HepG2 (cell line): ENCODE measurements around the gene INAFM2. TPM values are rescaled to one million over a fixed set of nuclear protein-coding genes. Genes with fewer than 3 reads are reported as not detected.

Experiments
- FOXC1 ChIP-seq: sonication (generic); formaldehyde crosslinking; IDR thresholded peaks from 2 replicates; pipeline ENCODE4 v1.8.0; 2022; ENCODE audit warnings: mild to moderate bottlenecking, missing genetic modification reagents, borderline replicate concordance
- RBM22 ChIP-seq: fragments of 200-400 bp; formaldehyde crosslinking; optimal IDR thresholded peaks from 2 replicates; pipeline ENCODE3; 2017; ENCODE audit warnings: mild to moderate bottlenecking, low read length, moderate library complexity
- RFX3 ChIP-seq: IDR thresholded peaks from 2 replicates; pipeline ENCODE4 v1.6.1; 2016; ENCODE audit warnings: missing biosample characterization, missing genetic modification reagents
- SAP130 ChIP-seq: IDR thresholded peaks from 2 replicates; pipeline ENCODE4 v1.6.1; 2016; ENCODE audit warnings: low read depth
- TEAD3 ChIP-seq: optimal IDR thresholded peaks from 2 replicates; pipeline ENCODE3; 2016; ENCODE audit warnings: borderline replicate concordance
- TP53 ChIP-seq: sonication (generic); formaldehyde crosslinking; conservative IDR thresholded peaks from 2 replicates; pipeline ENCODE4 v1.4.0; 2020; ENCODE audit warnings: missing genetic modification reagents
- YY1 ChIP-seq: IDR thresholded peaks from 2 replicates; pipeline ENCODE4 v1.6.1; 2011; ENCODE audit warnings: low read length, low read depth, moderate library complexity, mild to moderate bottlenecking; ENCODE audit not compliant: insufficient read depth, insufficient replicate concordance
- ZNF205 ChIP-seq: IDR thresholded peaks from 2 replicates; pipeline ENCODE4 v1.6.1; 2018; ENCODE audit warnings: missing biosample characterization, missing genetic modification reagents
- ZNF282 ChIP-seq: fragments of 450-650 bp; IDR thresholded peaks from 2 replicates; pipeline ENCODE4 v1.6.1; 2018; ENCODE audit not compliant: partially characterized antibody
- ZNF709 ChIP-seq: sonication (generic); formaldehyde crosslinking; IDR thresholded peaks from 2 replicates; pipeline ENCODE4 v1.5.0; 2020; ENCODE audit warnings: mild to moderate bottlenecking, missing genetic modification reagents
- ZNF788 ChIP-seq: sonication (generic); formaldehyde crosslinking; IDR thresholded peaks from 2 replicates; pipeline ENCODE4 v1.5.0; 2020; ENCODE audit warnings: mild to moderate bottlenecking, missing genetic modification reagents, borderline replicate concordance
- ZNF816 ChIP-seq: sonication (generic); formaldehyde crosslinking; IDR thresholded peaks from 2 replicates; pipeline ENCODE4 v1.8.0; 2022; ENCODE audit warnings: missing genetic modification reagents, mild to moderate bottlenecking, borderline replicate concordance
- ZSCAN9 ChIP-seq: IDR thresholded peaks from 2 replicates; pipeline ENCODE4 v1.6.1; 2016; ENCODE audit warnings: borderline replicate concordance
- ZZZ3 ChIP-seq: sonication (generic); formaldehyde crosslinking; IDR thresholded peaks from 2 replicates; pipeline ENCODE4 v1.4.0; 2020; ENCODE audit warnings: missing genetic modification reagents, mild to moderate bottlenecking, borderline replicate concordance
- polyA plus RNA-seq, 8 experiments: library from polyadenylated mRNA; depleted of rRNA in 3 of 8; stranded (reverse) in 7 of 8; unstranded in 1 of 8; fragments of >200 nt; fragmentation: Illumina TruSeq in 4 of 8; extraction: Trizol in 4 of 8; gene quantifications; 2 replicates each; pipeline versions ENCODE4 v1.2.1 to v1.2.3, GENCODE V29; 2011 to 2016; ENCODE audit warnings: low read depth in 4 of 8, missing spikeins in 1 of 8, mixed read lengths in 1 of 8; ENCODE audit not compliant: insufficient read depth in 1 of 8
- total RNA-seq, 5 experiments: library from RNA; depleted of rRNA; stranded (reverse); fragments of >200 nt; fragmentation: Illumina TruSeq; extraction: Trizol; gene quantifications; 2 replicates each; pipeline ENCODE4 v1.2.3, GENCODE V29; 2016; ENCODE audit warnings: low read depth in 1 of 5
- TF ChIP-seq, protein P1 (sequence below): sonication (generic); formaldehyde crosslinking; IDR thresholded peaks from 2 replicates; pipeline ENCODE4 v1.4.0; 2020; ENCODE audit warnings: missing genetic modification reagents
- TF ChIP-seq, protein P2 (sequence below): sonication (generic); formaldehyde crosslinking; IDR thresholded peaks from 2 replicates; pipeline ENCODE4 v1.4.0; 2020; ENCODE audit warnings: missing genetic modification reagents, low read depth, mild to moderate bottlenecking, borderline replicate concordance
- TF ChIP-seq, protein P3 (sequence below): sonication (generic); formaldehyde crosslinking; IDR thresholded peaks from 2 replicates; pipeline ENCODE4 v1.4.0; 2020; ENCODE audit warnings: mild to moderate bottlenecking, missing genetic modification reagents
- TF ChIP-seq, protein P4 (sequence below): sonication (generic); formaldehyde crosslinking; conservative IDR thresholded peaks from 2 replicates; pipeline ENCODE4 v1.4.0; 2020; ENCODE audit warnings: missing genetic modification reagents
- TF ChIP-seq, protein P5 (sequence below): sonication (generic); formaldehyde crosslinking; IDR thresholded peaks from 2 replicates; pipeline ENCODE4 v1.4.0; 2020; ENCODE audit warnings: missing genetic modification reagents
- TF ChIP-seq, protein P6 (sequence below): sonication (generic); formaldehyde crosslinking; IDR thresholded peaks from 2 replicates; pipeline ENCODE4 v1.8.0; 2022; ENCODE audit warnings: mild to moderate bottlenecking, missing genetic modification reagents

The INAFM2 gene
- total and polyA plus RNA-seq, 2 of the 13 experiments (the other 11 are each of a cell fraction or from before 2014, with no cell fraction given) = 5.5 to 6.5 TPM

DNA sequence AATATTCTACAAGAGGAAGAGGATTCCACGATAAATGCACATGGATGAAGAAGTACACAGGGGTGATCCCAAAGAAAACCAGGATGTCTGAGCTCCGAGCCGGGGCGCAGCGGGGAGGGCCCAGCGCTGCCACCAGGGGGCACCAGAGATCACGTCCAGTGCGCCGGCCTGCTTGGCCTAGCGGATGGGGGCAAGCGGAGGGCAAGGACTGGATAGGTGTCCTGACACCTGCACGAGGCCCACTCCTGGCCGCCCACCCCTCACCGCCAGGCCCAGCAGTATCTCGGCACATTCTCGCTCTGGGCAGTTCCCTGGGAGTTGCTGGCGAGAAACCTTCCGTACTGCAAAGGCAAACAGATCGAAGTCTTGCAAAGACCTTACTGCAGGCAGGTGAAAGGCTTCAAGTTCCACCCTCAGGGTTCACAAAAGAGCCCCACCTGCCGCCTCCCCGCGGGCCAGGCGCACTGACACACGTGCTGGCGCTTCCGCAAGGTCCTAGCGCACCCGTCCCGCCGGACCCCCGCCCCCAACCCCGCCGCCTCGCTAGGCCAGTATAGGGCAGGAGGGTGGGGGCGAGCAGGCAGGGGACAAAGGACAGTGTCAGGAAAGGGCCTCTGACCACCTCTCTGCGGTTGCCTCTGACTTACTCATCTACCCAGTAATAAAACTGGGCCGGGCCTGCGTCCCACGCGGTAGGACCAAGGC is 43.9 kb upstream of the INAFM2 start (continued):
- TF ChIP-seq, protein P1, sequence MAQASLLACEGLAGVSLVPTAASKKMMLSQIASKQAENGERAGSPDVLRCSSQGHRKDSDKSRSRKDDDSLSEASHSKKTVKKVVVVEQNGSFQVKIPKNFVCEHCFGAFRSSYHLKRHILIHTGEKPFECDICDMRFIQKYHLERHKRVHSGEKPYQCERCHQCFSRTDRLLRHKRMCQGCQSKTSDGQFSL = no peak
- TF ChIP-seq ZNF282 (no peak), RBM22 (no peak), ZNF816 (no peak), ZNF788 (CRISPR knock-in tag) (peak; percentile 55; the same call in 1 of the 2 replicates), ZNF205 (0 out of 2 replicates have a peak, but pooled peaks have one; percentile 17), ZNF709 (CRISPR knock-in tag) (no peak), TP53 (CRISPR knock-in tag) (no peak), FOXC1 (CRISPR knock-in tag) (peak; percentile 53; the same call in 1 of the 2 replicates), SAP130 (peak; percentile 29; the same call in 1 of the 2 replicates), ZSCAN9 (CRISPR knock-in tag) (no peak), TEAD3 (peak; percentile 32), ZZZ3 (no peak), YY1 (peak; percentile 50), RFX3 (CRISPR knock-in tag) (no peak)
- TF ChIP-seq, protein P2, sequence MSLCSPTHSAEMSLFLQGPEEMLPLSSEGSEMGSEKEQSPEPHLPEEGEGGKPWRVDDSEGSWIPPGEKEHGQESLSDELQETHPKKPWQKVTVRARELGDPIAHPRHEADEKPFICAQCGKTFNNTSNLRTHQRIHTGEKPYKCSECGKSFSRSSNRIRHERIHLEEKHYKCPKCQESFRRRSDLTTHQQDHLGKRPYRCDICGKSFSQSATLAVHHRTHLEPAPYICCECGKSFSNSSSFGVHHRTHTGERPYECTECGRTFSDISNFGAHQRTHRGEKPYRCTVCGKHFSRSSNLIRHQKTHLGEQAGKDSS (CRISPR knock-in tag) = 0 out of 2 replicates have a peak, but pooled peaks have one; percentile 49
- TF ChIP-seq, protein P3, sequence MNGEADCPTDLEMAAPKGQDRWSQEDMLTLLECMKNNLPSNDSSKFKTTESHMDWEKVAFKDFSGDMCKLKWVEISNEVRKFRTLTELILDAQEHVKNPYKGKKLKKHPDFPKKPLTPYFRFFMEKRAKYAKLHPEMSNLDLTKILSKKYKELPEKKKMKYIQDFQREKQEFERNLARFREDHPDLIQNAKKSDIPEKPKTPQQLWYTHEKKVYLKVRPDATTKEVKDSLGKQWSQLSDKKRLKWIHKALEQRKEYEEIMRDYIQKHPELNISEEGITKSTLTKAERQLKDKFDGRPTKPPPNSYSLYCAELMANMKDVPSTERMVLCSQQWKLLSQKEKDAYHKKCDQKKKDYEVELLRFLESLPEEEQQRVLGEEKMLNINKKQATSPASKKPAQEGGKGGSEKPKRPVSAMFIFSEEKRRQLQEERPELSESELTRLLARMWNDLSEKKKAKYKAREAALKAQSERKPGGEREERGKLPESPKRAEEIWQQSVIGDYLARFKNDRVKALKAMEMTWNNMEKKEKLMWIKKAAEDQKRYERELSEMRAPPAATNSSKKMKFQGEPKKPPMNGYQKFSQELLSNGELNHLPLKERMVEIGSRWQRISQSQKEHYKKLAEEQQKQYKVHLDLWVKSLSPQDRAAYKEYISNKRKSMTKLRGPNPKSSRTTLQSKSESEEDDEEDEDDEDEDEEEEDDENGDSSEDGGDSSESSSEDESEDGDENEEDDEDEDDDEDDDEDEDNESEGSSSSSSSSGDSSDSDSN (CRISPR knock-in tag) = peak; percentile 21; the same call in 1 of the 2 replicates
- TF ChIP-seq, protein P4, sequence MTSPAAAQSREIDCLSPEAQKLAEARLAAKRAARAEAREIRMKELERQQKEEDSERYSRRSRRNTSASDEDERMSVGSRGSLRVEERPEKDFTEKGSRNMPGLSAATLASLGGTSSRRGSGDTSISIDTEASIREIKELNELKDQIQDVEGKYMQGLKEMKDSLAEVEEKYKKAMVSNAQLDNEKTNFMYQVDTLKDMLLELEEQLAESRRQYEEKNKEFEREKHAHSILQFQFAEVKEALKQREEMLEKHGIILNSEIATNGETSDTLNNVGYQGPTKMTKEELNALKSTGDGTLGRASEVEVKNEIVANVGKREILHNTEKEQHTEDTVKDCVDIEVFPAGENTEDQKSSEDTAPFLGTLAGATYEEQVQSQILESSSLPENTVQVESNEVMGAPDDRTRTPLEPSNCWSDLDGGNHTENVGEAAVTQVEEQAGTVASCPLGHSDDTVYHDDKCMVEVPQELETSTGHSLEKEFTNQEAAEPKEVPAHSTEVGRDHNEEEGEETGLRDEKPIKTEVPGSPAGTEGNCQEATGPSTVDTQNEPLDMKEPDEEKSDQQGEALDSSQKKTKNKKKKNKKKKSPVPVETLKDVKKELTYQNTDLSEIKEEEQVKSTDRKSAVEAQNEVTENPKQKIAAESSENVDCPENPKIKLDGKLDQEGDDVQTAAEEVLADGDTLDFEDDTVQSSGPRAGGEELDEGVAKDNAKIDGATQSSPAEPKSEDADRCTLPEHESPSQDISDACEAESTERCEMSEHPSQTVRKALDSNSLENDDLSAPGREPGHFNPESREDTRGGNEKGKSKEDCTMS = no peak
- TF ChIP-seq, protein P5, sequence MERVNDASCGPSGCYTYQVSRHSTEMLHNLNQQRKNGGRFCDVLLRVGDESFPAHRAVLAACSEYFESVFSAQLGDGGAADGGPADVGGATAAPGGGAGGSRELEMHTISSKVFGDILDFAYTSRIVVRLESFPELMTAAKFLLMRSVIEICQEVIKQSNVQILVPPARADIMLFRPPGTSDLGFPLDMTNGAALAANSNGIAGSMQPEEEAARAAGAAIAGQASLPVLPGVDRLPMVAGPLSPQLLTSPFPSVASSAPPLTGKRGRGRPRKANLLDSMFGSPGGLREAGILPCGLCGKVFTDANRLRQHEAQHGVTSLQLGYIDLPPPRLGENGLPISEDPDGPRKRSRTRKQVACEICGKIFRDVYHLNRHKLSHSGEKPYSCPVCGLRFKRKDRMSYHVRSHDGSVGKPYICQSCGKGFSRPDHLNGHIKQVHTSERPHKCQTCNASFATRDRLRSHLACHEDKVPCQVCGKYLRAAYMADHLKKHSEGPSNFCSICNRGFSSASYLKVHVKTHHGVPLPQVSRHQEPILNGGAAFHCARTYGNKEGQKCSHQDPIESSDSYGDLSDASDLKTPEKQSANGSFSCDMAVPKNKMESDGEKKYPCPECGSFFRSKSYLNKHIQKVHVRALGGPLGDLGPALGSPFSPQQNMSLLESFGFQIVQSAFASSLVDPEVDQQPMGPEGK (CRISPR knock-in tag) = peak; percentile 34; the same call in 1 of the 2 replicates
- TF ChIP-seq, protein P6, sequence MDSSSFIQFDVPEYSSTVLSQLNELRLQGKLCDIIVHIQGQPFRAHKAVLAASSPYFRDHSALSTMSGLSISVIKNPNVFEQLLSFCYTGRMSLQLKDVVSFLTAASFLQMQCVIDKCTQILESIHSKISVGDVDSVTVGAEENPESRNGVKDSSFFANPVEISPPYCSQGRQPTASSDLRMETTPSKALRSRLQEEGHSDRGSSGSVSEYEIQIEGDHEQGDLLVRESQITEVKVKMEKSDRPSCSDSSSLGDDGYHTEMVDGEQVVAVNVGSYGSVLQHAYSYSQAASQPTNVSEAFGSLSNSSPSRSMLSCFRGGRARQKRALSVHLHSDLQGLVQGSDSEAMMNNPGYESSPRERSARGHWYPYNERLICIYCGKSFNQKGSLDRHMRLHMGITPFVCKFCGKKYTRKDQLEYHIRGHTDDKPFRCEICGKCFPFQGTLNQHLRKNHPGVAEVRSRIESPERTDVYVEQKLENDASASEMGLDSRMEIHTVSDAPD (CRISPR knock-in tag) = no peak
